Measurements from ENCODE around the gene WASHC4.

GRCh38 chr12:105109465-105110212 lies 2.1 kb downstream of the WASHC4 start:
- no peak for TF ChIP-seq CTCF (IDR thresholded peaks at IDR 0.05; ENCODE audit: low read length)
- no peak for TF ChIP-seq EZH2 (IDR thresholded peaks at IDR 0.05; ENCODE audit: borderline replicate concordance, low read length)
